Hematopoietic multipotent progenitor cell (in vitro differentiated cells): ENCODE data around the gene KCNQ4. TPM values are rescaled to one million over a fixed set of nuclear protein-coding genes. Genes with fewer than 3 reads are reported as not detected.

ENCODE experiments used
- DNase-seq, 3 donors: peaks; one replicate each; pipeline ENCODE4 v3.0.0-alpha.2; 2011 to 2015; ENCODE audit warnings: low read depth in 2 of 3, low spot score in 2 of 3
- total RNA-seq: library from RNA; depleted of rRNA; stranded (reverse); fragments of >200 nt; gene quantifications from one replicate; pipeline ENCODE4 v1.2.3, GENCODE V29; 2012

The KCNQ4 gene
- total RNA-seq, 1 donor, result 0.54 TPM

- DNase-seq, result no peak
Observed at GRCh38 chr1:40776236-40777072, 7.1 kb upstream of the KCNQ4 start.

GRCh38 chr1:40777224-40777970, 6.2 kb upstream of the KCNQ4 start:
- DNase-seq, result no peak

GRCh38 chr1:40780678-40781607, 2.6 kb upstream of the KCNQ4 start:
- DNase-seq, result no peak

- DNase-seq, result no peak
Observed at GRCh38 chr1:40781608-40781971, 2.0 kb upstream of the KCNQ4 start.

- no peak for DNase-seq
Observed at GRCh38 chr1:40782371-40782956, 1.1 kb upstream of the KCNQ4 start.

GRCh38 chr1:40784141-40784770, 669 bp downstream of the KCNQ4 start:
- no peak for DNase-seq

GRCh38 chr1:40784771-40785151, 1.2 kb downstream of the KCNQ4 start:
- no peak for DNase-seq

- DNase-seq, result no peak
Observed at GRCh38 chr1:40785446-40785845, 1.9 kb downstream of the KCNQ4 start.

GRCh38 chr1:40786171-40786994, 2.8 kb downstream of the KCNQ4 start:
- DNase-seq, result no peak

GRCh38 chr1:40786995-40787705, 3.6 kb downstream of the KCNQ4 start:
- no peak for DNase-seq

GRCh38 chr1:40787737-40788560, 4.4 kb downstream of the KCNQ4 start:
- no peak for DNase-seq

- DNase-seq, result no peak
Observed at GRCh38 chr1:40788561-40789341, 5.2 kb downstream of the KCNQ4 start.

- no peak for DNase-seq
Observed at GRCh38 chr1:40789342-40789598, 5.7 kb downstream of the KCNQ4 start.

GRCh38 chr1:40789661-40790430, 6.3 kb downstream of the KCNQ4 start:
- no peak for DNase-seq

- no peak for DNase-seq
Observed at GRCh38 chr1:40792036-40792435, 8.4 kb downstream of the KCNQ4 start.

- no peak for DNase-seq
Observed at GRCh38 chr1:40793617-40794016, 10.0 kb downstream of the KCNQ4 start.

GRCh38 chr1:40794048-40794447, 10.5 kb downstream of the KCNQ4 start:
- no peak for DNase-seq
